GM12891 (cell line): Measurements from ENCODE around the gene AGAP2.
A peak's percentile ranks its signal among the peaks of the same experiment; 100 is the strongest.

ENCODE experiments used
- DNase-seq: peaks from one replicate; pipeline ENCODE4 v3.0.0; 2011; ENCODE audit warnings: low spot score; ENCODE audit not compliant: insufficient read length
- FAIRE-seq: peaks from 2 replicates; lab custom pipeline; 2011; peaks lifted over from hg19 to GRCh38; lab: Jason Lieb, UNC
- PAX5 ChIP-seq: IDR thresholded peaks from 2 replicates; pipeline ENCODE4 v1.6.1; 2011; ENCODE audit warnings: low read length, moderate library complexity, mild to moderate bottlenecking; ENCODE audit not compliant: insufficient read depth, severe bottlenecking
- POLR2A ChIP-seq: IDR thresholded peaks from 2 replicates; pipeline ENCODE4 v1.6.1; 2011; ENCODE audit warnings: low read depth, low read length, control low read depth
- POLR2AphosphoS5 ChIP-seq: IDR thresholded peaks from 2 replicates; pipeline ENCODE4 v1.6.1; 2011; ENCODE audit warnings: low read depth, low read length, control low read depth
- POU2F2 ChIP-seq: IDR thresholded peaks from 2 replicates; pipeline ENCODE4 v1.6.1; 2011; ENCODE audit warnings: low read depth, mild to moderate bottlenecking, control low read depth, low read length, moderate library complexity
- SPI1 ChIP-seq: IDR thresholded peaks from 2 replicates; pipeline ENCODE4 v1.6.1; 2011; ENCODE audit warnings: low read depth, low read length, control low read depth
- TAF1 ChIP-seq: IDR thresholded peaks from 2 replicates; pipeline ENCODE4 v1.6.1; 2011; ENCODE audit warnings: low read depth, low read length, control low read depth

Gene AGAP2

GRCh38 chr12:57717846-57718640 is 20.5 kb downstream of the AGAP2 start:
- no peak for DNase-seq
- TF ChIP-seq POLR2AphosphoS5: no peak
- no peak for TF ChIP-seq POLR2A
- no peak for TF ChIP-seq POU2F2
- TF ChIP-seq PAX5: no peak
- no peak for TF ChIP-seq SPI1
- no peak for TF ChIP-seq TAF1
- no peak for FAIRE-seq

- no peak for TF ChIP-seq SPI1
- no peak for TF ChIP-seq POLR2A
- TF ChIP-seq POU2F2: no peak
- no peak for TF ChIP-seq PAX5
- TF ChIP-seq POLR2AphosphoS5: no peak
- no peak for TF ChIP-seq TAF1
- DNase-seq: no peak
- no peak for FAIRE-seq
Observed at GRCh38 chr12:57717131-57717530, 21.4 kb downstream of the AGAP2 start.

DNA sequence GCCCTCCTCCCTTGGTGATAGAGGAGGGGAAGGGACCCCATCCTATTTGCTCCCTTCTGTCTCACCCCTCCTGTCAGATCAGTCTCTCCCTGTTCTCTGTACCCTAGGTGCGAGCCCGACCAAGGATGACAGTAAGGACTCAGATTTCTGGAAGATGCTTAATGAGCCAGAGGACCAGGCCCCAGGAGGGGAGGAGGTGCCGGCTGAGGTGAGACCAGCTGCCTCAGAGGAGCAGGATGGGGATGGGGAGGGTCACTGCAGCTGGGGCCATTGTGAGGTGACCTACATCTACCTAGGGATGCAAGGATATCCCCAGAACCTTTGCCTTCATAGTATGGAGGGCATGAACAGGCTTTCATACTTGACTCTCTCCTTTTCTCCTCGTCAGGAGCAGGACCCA is 22.2 kb downstream of the AGAP2 start:
- FAIRE-seq (no peak), DNase-seq (no peak)
- no peak for TF ChIP-seq POLR2AphosphoS5
- no peak for TF ChIP-seq PAX5
- TF ChIP-seq POU2F2: no peak
- TF ChIP-seq TAF1: no peak
- TF ChIP-seq SPI1: no peak
- TF ChIP-seq POLR2A: no peak

- DNase-seq: no peak
- FAIRE-seq: no peak
- TF ChIP-seq TAF1 (no peak), POLR2AphosphoS5 (no peak), POLR2A (no peak), PAX5 (no peak), POU2F2 (no peak), SPI1 (no peak)
Observed at GRCh38 chr12:57715786-57716185, 22.8 kb downstream of the AGAP2 start.

DNA sequence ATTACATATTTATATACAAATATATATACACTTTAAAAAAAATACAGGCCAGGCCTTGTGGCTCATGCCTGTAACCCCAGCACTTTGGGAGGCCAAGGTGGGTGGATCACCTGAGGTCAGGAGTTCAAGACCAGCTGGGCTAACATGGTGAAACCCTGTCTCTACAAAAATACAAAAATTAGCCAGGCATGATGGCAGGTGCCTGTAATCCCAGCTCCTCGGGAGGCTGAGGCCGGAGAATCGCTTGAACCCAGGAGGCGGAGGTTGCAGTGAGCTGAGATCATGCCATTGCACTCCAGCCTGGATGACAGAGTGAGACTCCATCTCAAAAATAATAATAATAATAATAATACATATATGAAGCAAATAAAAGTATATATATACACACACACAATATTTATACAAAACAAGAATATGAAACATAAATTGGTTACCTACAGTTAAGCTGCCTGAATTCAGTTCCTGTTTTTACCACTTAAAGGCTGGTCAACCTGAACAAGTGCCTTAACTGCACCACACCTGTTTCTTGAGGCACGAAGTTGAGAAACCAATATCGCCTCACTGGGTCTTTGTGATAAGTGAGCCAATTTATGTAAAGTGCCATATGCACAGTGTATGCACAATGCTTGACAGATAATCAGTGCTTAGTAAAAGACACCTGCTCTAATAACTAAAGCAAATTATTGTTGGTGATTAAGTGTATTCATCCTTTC is 23.4 kb downstream of the AGAP2 start:
- peak; percentile 18 for DNase-seq

GRCh38 chr12:57713209-57713608 is 25.3 kb downstream of the AGAP2 start:
- DNase-seq (no peak), FAIRE-seq (no peak)
- TF ChIP-seq POLR2A: no peak
- no peak for TF ChIP-seq POLR2AphosphoS5
- no peak for TF ChIP-seq POU2F2
- TF ChIP-seq PAX5: no peak

More for the DNA sequence above, 23.4 kb downstream of the AGAP2 start:
- peak; percentile 91 for FAIRE-seq
- peak; percentile 88 for TF ChIP-seq SPI1

- FAIRE-seq: no peak
- TF ChIP-seq SPI1 (no peak), PAX5 (no peak), POLR2AphosphoS5 (no peak), POU2F2 (no peak), TAF1 (no peak)
- DNase-seq: no peak
Observed at GRCh38 chr12:57712701-57713100, 25.8 kb downstream of the AGAP2 start.

GRCh38 chr12:57708296-57708695 is 30.2 kb downstream of the AGAP2 start:
- no peak for FAIRE-seq
- TF ChIP-seq TAF1: no peak
- no peak for TF ChIP-seq POLR2A
- TF ChIP-seq POU2F2: no peak
- TF ChIP-seq SPI1: no peak
- DNase-seq: no peak

- TF ChIP-seq POLR2AphosphoS5: no peak
- no peak for TF ChIP-seq POLR2A
- no peak for TF ChIP-seq POU2F2
- TF ChIP-seq PAX5: no peak
- no peak for TF ChIP-seq TAF1
- TF ChIP-seq SPI1: no peak
- DNase-seq (no peak), FAIRE-seq (peak; percentile 13)
Observed at GRCh38 chr12:57707250-57707649, 31.3 kb downstream of the AGAP2 start.
